SK-N-SH treated with all-trans-retinoic acid at 6 μM for 48 hours (cell line): ENCODE results near the gene FSD1L.

Source experiments
- ATAC-seq: fragments of 200-7000 bp; cut with Tn5 transposase; 3 replicates; pipeline ENCODE4 v1.9.1; 2020; ENCODE audit warnings: mild to moderate bottlenecking, moderate library complexity
- ARNTL ChIP-seq: fragments of 450-650 bp; formaldehyde crosslinking; IDR thresholded peaks from 2 replicates; pipeline ENCODE4 v1.5.0; 2020; ENCODE audit warnings: low read depth, mild to moderate bottlenecking, moderate library complexity, borderline replicate concordance
- BACH2 ChIP-seq: fragments of 250-450 bp; sonication (Bioruptor Pico); IDR thresholded peaks from 2 replicates; pipeline ENCODE4 v1.9.0; 2021; ENCODE audit warnings: mild to moderate bottlenecking, borderline replicate concordance
- CREB5 ChIP-seq: fragments of 250-450 bp; sonication (Bioruptor Pico); IDR thresholded peaks from 2 replicates; pipeline ENCODE4 v1.5.1; 2020; ENCODE audit warnings: low read depth, mild to moderate bottlenecking, moderate library complexity
- CSDC2 ChIP-seq: fragments of 250-450 bp; sonication (Bioruptor Pico); IDR thresholded peaks from 2 replicates; pipeline ENCODE4 v1.5.0; 2020; ENCODE audit warnings: mild to moderate bottlenecking, moderate library complexity
- ESRRG ChIP-seq: fragments of 250-450 bp; sonication (Bioruptor Pico); IDR thresholded peaks from 2 replicates; pipeline ENCODE4 v1.6.1; 2021; ENCODE audit warnings: mild to moderate bottlenecking
- GLIS3 ChIP-seq: fragments of 250-450 bp; sonication (Bioruptor Pico); IDR thresholded peaks from 2 replicates; pipeline ENCODE4 v1.5.0; 2020; ENCODE audit warnings: mild to moderate bottlenecking, moderate library complexity
- ISL1 ChIP-seq: fragments of 250-450 bp; sonication (Bioruptor Pico); IDR thresholded peaks from 2 replicates; pipeline ENCODE4 v2.1.2; 2022; ENCODE audit warnings: mild to moderate bottlenecking, moderate library complexity
- OSR1 ChIP-seq: fragments of 250-450 bp; sonication (Bioruptor Pico); IDR thresholded peaks from 2 replicates; pipeline ENCODE4 v1.8.0; 2022; ENCODE audit warnings: moderate library complexity, mild to moderate bottlenecking, inconsistent platforms
- POU6F1 ChIP-seq: fragments of 250-450 bp; sonication (Bioruptor Pico); IDR thresholded peaks from 2 replicates; pipeline ENCODE4 v1.8.0; 2021; ENCODE audit warnings: low read depth, mild to moderate bottlenecking, moderate library complexity, borderline replicate concordance
- PPARA ChIP-seq: fragments of 250-450 bp; sonication (Bioruptor Pico); IDR thresholded peaks from 2 replicates; pipeline ENCODE4 v1.5.0; 2020; ENCODE audit warnings: mild to moderate bottlenecking, borderline replicate concordance
- SNAI2 ChIP-seq: fragments of 250-450 bp; sonication (Bioruptor Pico); IDR thresholded peaks from 2 replicates; pipeline ENCODE4 v1.5.0; 2020; ENCODE audit warnings: mild to moderate bottlenecking, moderate library complexity
- TCF4 ChIP-seq: fragments of 250-450 bp; sonication (Bioruptor Pico); IDR thresholded peaks from 2 replicates; pipeline ENCODE4 v1.8.0; 2021; ENCODE audit warnings: mild to moderate bottlenecking, moderate library complexity, borderline replicate concordance
- TOX ChIP-seq: fragments of 250-450 bp; sonication (Bioruptor Pico); IDR thresholded peaks from 2 replicates; pipeline ENCODE4 v1.8.0; 2021; ENCODE audit warnings: mild to moderate bottlenecking, moderate library complexity, borderline replicate concordance
- ZC3H10 ChIP-seq: fragments of 250-450 bp; sonication (Bioruptor Pico); IDR thresholded peaks from 2 replicates; pipeline ENCODE4 v1.5.1; 2021; ENCODE audit warnings: mild to moderate bottlenecking, moderate library complexity
- ZFP30 ChIP-seq: fragments of 450-650 bp; formaldehyde crosslinking; IDR thresholded peaks from 2 replicates; pipeline ENCODE4 v1.5.0; 2022; ENCODE audit warnings: mild to moderate bottlenecking, moderate library complexity
- ZNF565 ChIP-seq: fragments of 450-650 bp; formaldehyde crosslinking; conservative IDR thresholded peaks from 2 replicates; pipeline ENCODE4 v1.5.0; 2020; ENCODE audit warnings: low read depth, mild to moderate bottlenecking, moderate library complexity
- ZNF70 ChIP-seq: fragments of 450-650 bp; formaldehyde crosslinking; IDR thresholded peaks from 2 replicates; pipeline ENCODE4 v1.5.0; 2020; ENCODE audit warnings: mild to moderate bottlenecking, moderate library complexity
- ZNF8 ChIP-seq: fragments of 450-650 bp; formaldehyde crosslinking; IDR thresholded peaks from 2 replicates; pipeline ENCODE4 v1.5.0; 2020; ENCODE audit warnings: mild to moderate bottlenecking, moderate library complexity
- TF ChIP-seq, protein P1 (sequence below): fragments of 250-450 bp; sonication (Bioruptor Pico); IDR thresholded peaks from 2 replicates; pipeline ENCODE4 v1.8.0; 2020; ENCODE audit warnings: mild to moderate bottlenecking, moderate library complexity, borderline replicate concordance
- TF ChIP-seq, protein P2 (sequence below): fragments of 250-450 bp; sonication (Bioruptor Pico); IDR thresholded peaks from 2 replicates; pipeline ENCODE4 v1.5.0; 2020; ENCODE audit warnings: mild to moderate bottlenecking, moderate library complexity

Gene FSD1L

GRCh38 chr9:105483618-105484017 is 35.8 kb downstream of the FSD1L start (continued):
- TF ChIP-seq CREB5 (no peak), ZC3H10 (CRISPR knock-in tag) (no peak), SNAI2 (CRISPR knock-in tag) (no peak), GLIS3 (no peak), ZNF8 (CRISPR knock-in tag) (no peak), ZNF70 (no peak), CSDC2 (CRISPR knock-in tag) (no peak), BACH2 (CRISPR knock-in tag) (no peak), OSR1 (CRISPR knock-in tag) (no peak), ISL1 (CRISPR knock-in tag) (no peak), ARNTL (CRISPR knock-in tag) (no peak), TCF4 (CRISPR knock-in tag) (no peak), ZFP30 (CRISPR knock-in tag) (no peak)
- TF ChIP-seq, protein P1, sequence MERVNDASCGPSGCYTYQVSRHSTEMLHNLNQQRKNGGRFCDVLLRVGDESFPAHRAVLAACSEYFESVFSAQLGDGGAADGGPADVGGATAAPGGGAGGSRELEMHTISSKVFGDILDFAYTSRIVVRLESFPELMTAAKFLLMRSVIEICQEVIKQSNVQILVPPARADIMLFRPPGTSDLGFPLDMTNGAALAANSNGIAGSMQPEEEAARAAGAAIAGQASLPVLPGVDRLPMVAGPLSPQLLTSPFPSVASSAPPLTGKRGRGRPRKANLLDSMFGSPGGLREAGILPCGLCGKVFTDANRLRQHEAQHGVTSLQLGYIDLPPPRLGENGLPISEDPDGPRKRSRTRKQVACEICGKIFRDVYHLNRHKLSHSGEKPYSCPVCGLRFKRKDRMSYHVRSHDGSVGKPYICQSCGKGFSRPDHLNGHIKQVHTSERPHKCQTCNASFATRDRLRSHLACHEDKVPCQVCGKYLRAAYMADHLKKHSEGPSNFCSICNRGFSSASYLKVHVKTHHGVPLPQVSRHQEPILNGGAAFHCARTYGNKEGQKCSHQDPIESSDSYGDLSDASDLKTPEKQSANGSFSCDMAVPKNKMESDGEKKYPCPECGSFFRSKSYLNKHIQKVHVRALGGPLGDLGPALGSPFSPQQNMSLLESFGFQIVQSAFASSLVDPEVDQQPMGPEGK (CRISPR knock-in tag), result no peak

GRCh38 chr9:105484226-105484625 is 36.4 kb downstream of the FSD1L start:
- ATAC-seq, result no peak
- no peak for TF ChIP-seq ARNTL (CRISPR knock-in tag)
- no peak for TF ChIP-seq CREB5

DNA sequence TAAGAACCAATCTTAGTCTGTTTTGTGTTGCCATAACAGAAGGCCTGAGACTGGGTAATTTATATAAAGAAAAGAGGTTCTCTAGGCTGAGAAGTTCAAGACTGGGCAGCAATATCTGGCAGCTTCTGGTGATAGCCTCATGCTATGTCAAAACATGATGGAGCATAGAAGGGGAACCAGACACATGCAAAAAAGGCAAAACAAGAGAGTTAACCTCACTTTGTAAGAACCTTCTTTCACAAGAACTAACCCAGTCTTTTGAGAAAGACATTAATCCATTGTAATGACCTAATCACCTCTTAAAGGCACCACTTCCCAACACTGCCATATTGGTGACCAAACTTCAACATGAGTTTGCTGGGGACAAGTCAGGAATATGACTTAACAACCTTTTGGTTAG is 37.3 kb downstream of the FSD1L start:
- no peak for ATAC-seq
- TF ChIP-seq CSDC2 (CRISPR knock-in tag) (no peak), CREB5 (no peak), ZNF70 (no peak), OSR1 (CRISPR knock-in tag) (no peak), POU6F1 (CRISPR knock-in tag) (no peak), TOX (CRISPR knock-in tag) (no peak), PPARA (CRISPR knock-in tag) (no peak), ZNF565 (no peak)

GRCh38 chr9:105496826-105497225 is 49.0 kb downstream of the FSD1L start:
- ATAC-seq, result no peak
- TF ChIP-seq ESRRG (CRISPR knock-in tag) (no peak), ZNF8 (CRISPR knock-in tag) (no peak), POU6F1 (CRISPR knock-in tag) (no peak), ZC3H10 (CRISPR knock-in tag) (no peak), BACH2 (CRISPR knock-in tag) (no peak), SNAI2 (CRISPR knock-in tag) (no peak), PPARA (CRISPR knock-in tag) (no peak), TCF4 (CRISPR knock-in tag) (no peak), CREB5 (no peak), ARNTL (CRISPR knock-in tag) (no peak), TOX (CRISPR knock-in tag) (no peak)
- TF ChIP-seq, protein P2, sequence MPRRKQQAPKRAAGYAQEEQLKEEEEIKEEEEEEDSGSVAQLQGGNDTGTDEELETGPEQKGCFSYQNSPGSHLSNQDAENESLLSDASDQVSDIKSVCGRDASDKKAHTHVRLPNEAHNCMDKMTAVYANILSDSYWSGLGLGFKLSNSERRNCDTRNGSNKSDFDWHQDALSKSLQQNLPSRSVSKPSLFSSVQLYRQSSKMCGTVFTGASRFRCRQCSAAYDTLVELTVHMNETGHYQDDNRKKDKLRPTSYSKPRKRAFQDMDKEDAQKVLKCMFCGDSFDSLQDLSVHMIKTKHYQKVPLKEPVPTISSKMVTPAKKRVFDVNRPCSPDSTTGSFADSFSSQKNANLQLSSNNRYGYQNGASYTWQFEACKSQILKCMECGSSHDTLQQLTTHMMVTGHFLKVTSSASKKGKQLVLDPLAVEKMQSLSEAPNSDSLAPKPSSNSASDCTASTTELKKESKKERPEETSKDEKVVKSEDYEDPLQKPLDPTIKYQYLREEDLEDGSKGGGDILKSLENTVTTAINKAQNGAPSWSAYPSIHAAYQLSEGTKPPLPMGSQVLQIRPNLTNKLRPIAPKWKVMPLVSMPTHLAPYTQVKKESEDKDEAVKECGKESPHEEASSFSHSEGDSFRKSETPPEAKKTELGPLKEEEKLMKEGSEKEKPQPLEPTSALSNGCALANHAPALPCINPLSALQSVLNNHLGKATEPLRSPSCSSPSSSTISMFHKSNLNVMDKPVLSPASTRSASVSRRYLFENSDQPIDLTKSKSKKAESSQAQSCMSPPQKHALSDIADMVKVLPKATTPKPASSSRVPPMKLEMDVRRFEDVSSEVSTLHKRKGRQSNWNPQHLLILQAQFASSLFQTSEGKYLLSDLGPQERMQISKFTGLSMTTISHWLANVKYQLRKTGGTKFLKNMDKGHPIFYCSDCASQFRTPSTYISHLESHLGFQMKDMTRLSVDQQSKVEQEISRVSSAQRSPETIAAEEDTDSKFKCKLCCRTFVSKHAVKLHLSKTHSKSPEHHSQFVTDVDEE (CRISPR knock-in tag), result no peak
